A549 (cell line): Measurements from ENCODE around the gene SLC2A10. TPM values are rescaled to one million over a fixed set of nuclear protein-coding genes. Genes with fewer than 3 reads are reported as not detected.

ENCODE experiments used
- ATAC-seq, 2 experiments: fragments of 200-7000 bp in 1 of 2; fragments of >200 bp in 1 of 2; cut with Nextera tagmentation in 1 of 2; cut with Tn5 transposase in 1 of 2; 3 replicates each; pipeline versions ENCODE4 v1.8.0 to v1.9.1; 2018 to 2020; ENCODE audit warnings: mild to moderate bottlenecking in 1 of 2, moderate library complexity in 1 of 2
- CTCF ChIA-PET: fragments of 300-600 bp; sonication (Branson Sonifier 250); formaldehyde crosslinking; extraction: SDS; loops from one replicate; lab custom pipeline; 2021; ENCODE audit warnings: antibody characterized with exemption, inconsistent platforms; lab: Yijun Ruan, JAX
- POLR2A ChIA-PET: fragments of 350-600 bp; formaldehyde crosslinking; extraction: SDS; loops from one replicate; lab custom pipeline; 2021; ENCODE audit warnings: antibody characterized with exemption, inconsistent platforms; lab: Yijun Ruan, JAX
- DNase-seq, 2 experiments: peaks; one replicate each; pipeline versions ENCODE4 v3.0.0 to v3.0.0-alpha.2; 2011 to 2016; ENCODE audit warnings: low read depth in 1 of 2, low spot score in 1 of 2
- FAIRE-seq: peaks from 2 replicates; lab custom pipeline; 2011; peaks lifted over from hg19 to GRCh38; lab: Jason Lieb, UNC
- H3K27ac ChIP-seq, 2 experiments: fragments of >200 bp; sonication (Bioruptor Twin); formaldehyde crosslinking; 3 replicates each; pipeline ENCODE4 v1.5.1; 2016 to 2017
- H3K4me1 ChIP-seq: fragments of >200 bp; sonication (Bioruptor Twin); formaldehyde crosslinking; 3 replicates; pipeline ENCODE4 v1.6.1; 2016
- H3K4me2 ChIP-seq: fragments of >200 bp; sonication (Bioruptor Twin); formaldehyde crosslinking; 3 replicates; pipeline ENCODE4 v1.6.1; 2016
- H3K4me3 ChIP-seq: fragments of >200 bp; sonication (Bioruptor Twin); formaldehyde crosslinking; 3 replicates; pipeline ENCODE4 v1.5.1; 2016
- H3K9me3 ChIP-seq: fragments of >200 bp; sonication (Bioruptor Twin); formaldehyde crosslinking; 3 replicates; pipeline ENCODE4 v1.6.1; 2016
- BCL3 ChIP-seq: fragments of >200 bp; sonication (Bioruptor Twin); formaldehyde crosslinking; IDR thresholded peaks from 3 replicates; pipeline ENCODE4 v1.6.1; 2016
- BHLHE40 ChIP-seq: IDR thresholded peaks from 2 replicates; pipeline ENCODE4 v1.6.1; 2012; ENCODE audit warnings: low read depth, low read length, inconsistent platforms
- CBX2 ChIP-seq: fragments of 200-600 bp; sonication (generic); IDR thresholded peaks from 2 replicates; pipeline ENCODE4 v1.6.1; 2016; ENCODE audit warnings: low read depth, mild to moderate bottlenecking, borderline replicate concordance
- CHD2 ChIP-seq: fragments of 150-350 bp; IDR thresholded peaks from 2 replicates; pipeline ENCODE4 v1.6.1; 2014; ENCODE audit warnings: low read length; ENCODE audit not compliant: partially characterized antibody
- CHD4 ChIP-seq: fragments of 200-600 bp; sonication (generic); IDR thresholded peaks from 2 replicates; pipeline ENCODE4 v1.6.1; 2016; ENCODE audit warnings: antibody characterized with exemption, mild to moderate bottlenecking, borderline replicate concordance
- CTCF ChIP-seq: fragments of >200 bp; sonication (Bioruptor Twin); formaldehyde crosslinking; IDR thresholded peaks from 3 replicates; pipeline ENCODE4 v1.5.1; 2016
- E2F6 ChIP-seq: IDR thresholded peaks from 2 replicates; pipeline ENCODE4 v1.6.1; 2012; ENCODE audit warnings: low read depth, borderline replicate concordance
- ELK1 ChIP-seq: fragments of 150-350 bp; IDR thresholded peaks from 2 replicates; pipeline ENCODE4 v1.6.1; 2014; ENCODE audit warnings: low read depth, mild to moderate bottlenecking, low read length
- FOSB ChIP-seq: fragments of 250-450 bp; sonication (Bioruptor Pico); IDR thresholded peaks from 2 replicates; pipeline ENCODE4 v1.5.0; 2020; ENCODE audit warnings: mild to moderate bottlenecking, moderate library complexity
- HOXB5 ChIP-seq: fragments of 250-450 bp; sonication (Bioruptor Pico); IDR thresholded peaks from 2 replicates; pipeline ENCODE4 v1.5.0; 2020; ENCODE audit warnings: mild to moderate bottlenecking, moderate library complexity
- JUN ChIP-seq, 2 experiments: fragments of >200 bp; sonication (Bioruptor Twin); formaldehyde crosslinking; IDR thresholded peaks; 2 replicates in 1 of 2; 3 replicates in 1 of 2; pipeline ENCODE4 v1.6.1; 2016 to 2017
- JUNB ChIP-seq: fragments of >200 bp; sonication (Bioruptor Twin); formaldehyde crosslinking; IDR thresholded peaks from 2 replicates; pipeline ENCODE4 v1.6.1; 2016
- MAFK ChIP-seq: fragments of 450-650 bp; IDR thresholded peaks from 2 replicates; pipeline ENCODE4 v1.6.1; 2014; ENCODE audit not compliant: partially characterized antibody
- MAZ ChIP-seq: fragments of 150-350 bp; IDR thresholded peaks from 2 replicates; pipeline ENCODE4 v1.6.1; 2014; ENCODE audit warnings: antibody characterized with exemption, low read depth, low read length, borderline replicate concordance
- NFE2L2 ChIP-seq: fragments of 150-350 bp; conservative IDR thresholded peaks from 2 replicates; pipeline ENCODE4 v1.6.1; 2014; ENCODE audit warnings: low read length
- NPAS2 ChIP-seq: fragments of 250-450 bp; sonication (Bioruptor Pico); IDR thresholded peaks from 2 replicates; pipeline ENCODE4 v1.8.0; 2022; ENCODE audit warnings: mild to moderate bottlenecking, moderate library complexity, borderline replicate concordance
- PBX3 ChIP-seq: IDR thresholded peaks from 2 replicates; pipeline ENCODE4 v1.6.1; 2012
- RARB ChIP-seq: fragments of 250-450 bp; sonication (Bioruptor Pico); IDR thresholded peaks from 2 replicates; pipeline ENCODE4 v1.8.0; 2021; ENCODE audit warnings: mild to moderate bottlenecking, moderate library complexity
- REST ChIP-seq: fragments of 200-600 bp; sonication (generic); IDR thresholded peaks from 2 replicates; pipeline ENCODE4 v1.6.1; 2016; ENCODE audit warnings: antibody characterized with exemption, mild to moderate bottlenecking, moderate library complexity
- RNF2 ChIP-seq: fragments of 200-600 bp; sonication (generic); IDR thresholded peaks from 2 replicates; pipeline ENCODE4 v1.6.1; 2016; ENCODE audit warnings: low read depth, mild to moderate bottlenecking, antibody characterized with exemption, moderate library complexity, borderline replicate concordance
- TFCP2L1 ChIP-seq: fragments of 250-450 bp; sonication (Bioruptor Pico); IDR thresholded peaks from 2 replicates; pipeline ENCODE4 v1.5.0; 2021; ENCODE audit warnings: mild to moderate bottlenecking
- USF2 ChIP-seq: fragments of 450-650 bp; IDR thresholded peaks from 2 replicates; pipeline ENCODE4 v1.6.1; 2014; ENCODE audit warnings: antibody characterized with exemption
- ZFP36 ChIP-seq: fragments of 450-650 bp; IDR thresholded peaks from 2 replicates; pipeline ENCODE4 v1.6.1; 2014; ENCODE audit warnings: borderline replicate concordance; ENCODE audit not compliant: partially characterized antibody
- ZNF302 ChIP-seq: fragments of 250-450 bp; sonication (Bioruptor Pico); IDR thresholded peaks from 2 replicates; pipeline ENCODE4 v1.9.0; 2021; ENCODE audit warnings: inconsistent platforms, mild to moderate bottlenecking, moderate library complexity
- ZSCAN20 ChIP-seq: fragments of 250-450 bp; sonication (Bioruptor Pico); IDR thresholded peaks from 2 replicates; pipeline ENCODE4 v1.8.0; 2022; ENCODE audit warnings: mild to moderate bottlenecking, moderate library complexity
- WGBS: methylation state at CpG from one replicate; pipeline ENCODE4 v1.1.6; 2017; ENCODE audit errors: missing lambda C conversion rate; 5-methylcytosine and 5-hydroxymethylcytosine counted together
- polyA plus RNA-seq, 4 experiments: library from polyadenylated mRNA; depleted of rRNA in 3 of 4; stranded (reverse); fragments of >200 nt; fragmentation: RNase III in 1 of 4; extraction: RNeasy Plus Mini Kit Qiagen cat#74134 plus additional on column Dnase treatment in 1 of 4; gene quantifications; 2 replicates in 3 of 4; 3 replicates in 1 of 4; pipeline ENCODE4 v1.2.3, GENCODE V29; 2011 to 2017

SLC2A10 gene
- polyA plus RNA-seq, 2 of the 4 experiments (the other 2 are of a cell fraction) = 0.01 TPM; not detected in 1

- Histone ChIP-seq H3K4me3 (no peak overlapping the region), H3K4me2 (no peak overlapping the region), H3K9me3 (no peaks in the 10 kb centered on the region), H3K4me1 (no peaks in the 10 kb centered on the region), H3K27ac (no peak overlapping the region)
- DNase-seq (no peak), FAIRE-seq (no peak), ATAC-seq (no peak)
- ChIA-PET POLR2A (no interaction called here), CTCF (interaction anchor here (0.9 to 8.2 kb wide), 6 partner anchors 10 to 432 kb away, joined by 3 to 62 read pairs (median 4); no protein-coding TSS in a partner anchor)
- 87% methylated on average over 4 of the region's 4 CpGs for WGBS
- TF ChIP-seq MAFK = no peak
- no peak for TF ChIP-seq CHD2
- TF ChIP-seq JUN (IDR thresholded peaks at IDR 0.05) = no peak
- no peak for TF ChIP-seq ZFP36
- TF ChIP-seq ZNF302 (CRISPR knock-in tag) = no peak
- TF ChIP-seq RARB (CRISPR knock-in tag) = no peak
- TF ChIP-seq TFCP2L1 = no peak
- TF ChIP-seq REST = no peak
- TF ChIP-seq CHD4 = no peak
- no peak for TF ChIP-seq NFE2L2
- no peak for TF ChIP-seq RNF2
- TF ChIP-seq E2F6 = no peak
- TF ChIP-seq ZSCAN20 = no peak
- TF ChIP-seq BCL3 = no peak
- no peak for TF ChIP-seq BHLHE40
- TF ChIP-seq NPAS2 = no peak
- TF ChIP-seq JUNB = no peak
- TF ChIP-seq USF2 = no peak
Measured at GRCh38 chr20:46764068-46764467, 54.6 kb downstream of the SLC2A10 start.

- Histone ChIP-seq H3K4me3 (no peak overlapping the region), H3K9me3 (no peaks in the 10 kb centered on the region), H3K27ac (no peak overlapping the region), H3K4me1 (peaks cover 2% of the 10 kb centered on the region; the same call in 1 of the 3 replicates), H3K4me2 (no peak overlapping the region)
- ATAC-seq (no peak), FAIRE-seq (no peak), DNase-seq (no peak)
- ChIA-PET POLR2A (interaction anchor here (0.5 kb wide), 1 partner anchor 543 kb away, joined by 6 read pairs; no protein-coding TSS in a partner anchor), CTCF (interaction anchor here (0.6 to 8.2 kb wide), 13 partner anchors 9 to 618 kb away, joined by 3 to 62 read pairs (median 4); no protein-coding TSS in a partner anchor)
- WGBS = 76% methylated on average over 13 of the region's 13 CpGs
- TF ChIP-seq ELK1 = no peak
- TF ChIP-seq FOSB = no peak
- no peak for TF ChIP-seq CBX2
- TF ChIP-seq HOXB5 (CRISPR knock-in tag) = no peak
- TF ChIP-seq PBX3 = no peak
- no peak for TF ChIP-seq MAZ
- TF ChIP-seq CTCF = no peak
Measured at GRCh38 chr20:46765506-46766120, 56.2 kb downstream of the SLC2A10 start.
